GM12891 (cell line): ENCODE data around the gene ETF1.

Experiments used
- PAX5 ChIP-seq: IDR thresholded peaks from 2 replicates; pipeline ENCODE4 v1.6.1; 2011; ENCODE audit warnings: low read length, moderate library complexity, mild to moderate bottlenecking; ENCODE audit not compliant: insufficient read depth, severe bottlenecking
- POLR2A ChIP-seq: IDR thresholded peaks from 2 replicates; pipeline ENCODE4 v1.6.1; 2011; ENCODE audit warnings: low read depth, low read length, control low read depth
- POLR2AphosphoS5 ChIP-seq: IDR thresholded peaks from 2 replicates; pipeline ENCODE4 v1.6.1; 2011; ENCODE audit warnings: low read depth, low read length, control low read depth
- POU2F2 ChIP-seq: IDR thresholded peaks from 2 replicates; pipeline ENCODE4 v1.6.1; 2011; ENCODE audit warnings: low read depth, mild to moderate bottlenecking, control low read depth, low read length, moderate library complexity
- SPI1 ChIP-seq: IDR thresholded peaks from 2 replicates; pipeline ENCODE4 v1.6.1; 2011; ENCODE audit warnings: low read depth, low read length, control low read depth
- TAF1 ChIP-seq: IDR thresholded peaks from 2 replicates; pipeline ENCODE4 v1.6.1; 2011; ENCODE audit warnings: low read depth, low read length, control low read depth

DNA sequence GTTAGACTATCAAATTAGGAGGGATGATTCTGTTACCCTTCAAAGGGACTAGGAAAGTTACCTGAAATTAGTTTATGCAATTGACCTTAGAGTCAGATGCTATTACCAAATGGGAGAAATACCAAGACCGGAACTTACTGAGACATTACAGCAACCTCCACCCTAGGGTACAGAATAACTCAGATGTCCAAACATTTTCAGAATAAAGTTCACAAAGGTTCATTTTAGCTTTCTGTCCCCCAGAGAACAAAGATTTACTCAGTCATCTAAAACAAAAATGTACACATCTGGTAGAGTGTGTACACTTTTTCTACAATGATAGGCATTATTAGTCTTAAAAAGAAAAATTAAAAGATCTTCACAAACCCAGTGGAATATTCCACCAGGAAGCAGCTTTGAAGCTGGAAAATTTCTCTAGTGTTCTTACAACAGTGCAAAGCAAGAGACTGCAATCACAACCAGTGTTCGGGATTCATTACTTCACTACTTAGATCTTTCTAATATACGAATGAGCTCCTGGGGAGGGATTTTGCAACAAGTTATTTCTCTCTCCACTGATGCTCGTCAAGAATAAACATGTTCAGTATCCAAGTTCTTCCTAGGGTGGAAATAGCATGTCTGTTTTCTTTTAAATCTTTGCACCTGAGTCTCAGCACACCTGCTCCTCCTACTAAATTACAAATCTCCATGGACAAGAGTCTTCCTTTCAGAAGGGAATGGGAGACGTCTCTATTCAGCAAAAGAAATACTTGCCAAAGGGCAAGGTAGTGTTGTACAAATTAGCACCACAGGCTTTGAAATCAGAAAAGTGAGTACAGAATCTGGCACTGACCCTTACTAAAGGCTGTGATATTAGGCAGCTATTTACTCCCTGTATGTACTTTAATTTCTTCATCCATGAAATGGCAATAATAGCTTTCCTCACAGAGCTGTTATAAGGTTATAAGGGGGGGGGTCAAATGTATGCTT is 8.8 kb downstream of the ETF1 start:
- no peak for TF ChIP-seq POU2F2
- no peak for TF ChIP-seq POLR2A
- no peak for TF ChIP-seq POLR2AphosphoS5
- TF ChIP-seq SPI1, result no peak
- no peak for TF ChIP-seq TAF1
- TF ChIP-seq PAX5, result no peak
